ENCODE measurements around the gene TEAD4.

DNA sequence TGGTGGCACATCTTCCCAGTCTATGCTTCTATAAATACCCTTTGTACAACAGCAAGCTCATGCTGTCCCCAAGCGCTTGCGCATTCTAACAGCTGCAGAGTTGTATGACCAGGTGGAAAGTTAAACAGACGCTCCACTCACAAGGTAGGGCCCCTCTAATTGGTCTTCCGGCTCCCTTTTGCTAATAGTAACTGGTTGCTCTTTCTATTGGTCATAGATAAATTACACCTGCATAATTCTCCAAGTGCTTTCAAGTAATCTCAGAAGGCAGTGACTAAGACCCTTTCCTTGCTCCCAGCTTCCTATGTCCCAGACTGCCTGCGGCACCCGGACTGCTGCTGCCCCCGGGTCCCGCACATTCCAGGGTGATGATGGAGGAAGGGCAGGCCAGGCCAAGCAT, 111.9 kb downstream of the TEAD4 start:
- TF ChIP-seq, protein P1, sequence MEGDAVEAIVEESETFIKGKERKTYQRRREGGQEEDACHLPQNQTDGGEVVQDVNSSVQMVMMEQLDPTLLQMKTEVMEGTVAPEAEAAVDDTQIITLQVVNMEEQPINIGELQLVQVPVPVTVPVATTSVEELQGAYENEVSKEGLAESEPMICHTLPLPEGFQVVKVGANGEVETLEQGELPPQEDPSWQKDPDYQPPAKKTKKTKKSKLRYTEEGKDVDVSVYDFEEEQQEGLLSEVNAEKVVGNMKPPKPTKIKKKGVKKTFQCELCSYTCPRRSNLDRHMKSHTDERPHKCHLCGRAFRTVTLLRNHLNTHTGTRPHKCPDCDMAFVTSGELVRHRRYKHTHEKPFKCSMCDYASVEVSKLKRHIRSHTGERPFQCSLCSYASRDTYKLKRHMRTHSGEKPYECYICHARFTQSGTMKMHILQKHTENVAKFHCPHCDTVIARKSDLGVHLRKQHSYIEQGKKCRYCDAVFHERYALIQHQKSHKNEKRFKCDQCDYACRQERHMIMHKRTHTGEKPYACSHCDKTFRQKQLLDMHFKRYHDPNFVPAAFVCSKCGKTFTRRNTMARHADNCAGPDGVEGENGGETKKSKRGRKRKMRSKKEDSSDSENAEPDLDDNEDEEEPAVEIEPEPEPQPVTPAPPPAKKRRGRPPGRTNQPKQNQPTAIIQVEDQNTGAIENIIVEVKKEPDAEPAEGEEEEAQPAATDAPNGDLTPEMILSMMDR (IDR thresholded peaks at IDR 0.05; ENCODE audit: poor library complexity) = no peak
- TF ChIP-seq EZH2 (IDR thresholded peaks at IDR 0.05; ENCODE audit: borderline replicate concordance) = no peak

Measured in hepatocyte (in vitro differentiated cells).